ENCODE results near the gene DPEP1. TPM values are rescaled to one million over a fixed set of nuclear protein-coding genes. Genes with fewer than 3 reads are reported as not detected.
A peak's percentile ranks its signal among the peaks of the same experiment; 100 is the strongest.

DPEP1 gene
- total RNA-seq, 1 experiment from 2014 or later, result 1.1 TPM

- no CpG with 5 or more reads among the region's 25 CpGs for WGBS (ENCODE audit: extremely low coverage, insufficient read length, low lambda C conversion rate)
- H3K4me3 Mint-ChIP-seq, result peak overlapping the region; percentile 38 to 71
Measured at GRCh38 chr16:89577055-89577759, 36.2 kb upstream of the DPEP1 start.

More at GRCh38 chr16:89577055-89577759, 36.2 kb upstream of the DPEP1 start:
- peaks cover 2 to 6% of the 10 kb centered on the region in 2 experiments; a peak in 2 of 4 replicates for H3K4me1 Mint-ChIP-seq
- H2AK5ac ChIP-seq (ENCODE audit: insufficient read length, low read length), result no peak overlapping the region
- no peaks in the 10 kb centered on the region for H4K20me1 ChIP-seq (ENCODE audit: control insufficient read depth, insufficient read depth, insufficient read length)
- TF ChIP-seq CTCF (conservative IDR thresholded peaks at IDR 0.05), result no peak
- no peaks in the 10 kb centered on the region for H3K9me3 ChIP-seq (ENCODE audit: control insufficient read depth, low read depth, low read length)
- no peak overlapping the region for H2BK12ac ChIP-seq (ENCODE audit: insufficient read length, low read depth, low read length)
- no peak overlapping the region for H2BK5ac ChIP-seq (ENCODE audit: insufficient read length, low read length)
- no peak overlapping the region for H3K56ac ChIP-seq (ENCODE audit: insufficient read length, low read depth, low read length)
- no peak for DNase-seq
- no peaks in the 10 kb centered on the region for H3K79me2 ChIP-seq (ENCODE audit: insufficient read depth, low read length)
- H3K27me3 ChIP-seq (ENCODE audit: insufficient read depth, low read length), result peaks cover 3% of the 10 kb centered on the region; the same call in 1 of the 2 replicates
- no peak overlapping the region for H3K4me2 ChIP-seq (ENCODE audit: insufficient read depth, insufficient read length, low read length)
- H3K79me1 ChIP-seq (ENCODE audit: insufficient read depth, low read depth, low read length, poor library complexity, severe bottlenecking), result no peaks in the 10 kb centered on the region
- H4K8ac ChIP-seq (replicated peaks; ENCODE audit: insufficient read length, low read depth, low read length), result no peak overlapping the region
- H3K23ac ChIP-seq (ENCODE audit: insufficient read length, low read depth, low read length), result no peak overlapping the region
- no peak overlapping the region for H2BK15ac ChIP-seq (ENCODE audit: low read depth, low read length)
- no peak overlapping the region for H2BK20ac ChIP-seq (ENCODE audit: low read depth, low read length, poor library complexity, severe bottlenecking)
- peaks cover 11% of the 10 kb centered on the region for H3K23me2 ChIP-seq (ENCODE audit: insufficient read length, low read depth, low read length, poor library complexity, severe bottlenecking)
- H2AFZ ChIP-seq (ENCODE audit: low read length), result no peak overlapping the region
- no peak overlapping the region for H4K91ac ChIP-seq (ENCODE audit: insufficient read length, low read depth, low read length)
- no peak overlapping the region for H3K27ac Mint-ChIP-seq
- H4K5ac ChIP-seq (ENCODE audit: insufficient read length, low read depth, low read length), result no peak overlapping the region
- H3K4me1 ChIP-seq (ENCODE audit: insufficient read depth, low read length), result no peaks in the 10 kb centered on the region
- no peak overlapping the region for H3K14ac ChIP-seq (ENCODE audit: insufficient read depth, low read length)
- H3K9ac ChIP-seq (ENCODE audit: extremely low read depth, insufficient read length, low read length), result no peak overlapping the region
- peaks cover 50% of the 10 kb centered on the region for H3K27me3 Mint-ChIP-seq (ENCODE audit: low read depth)
- H3K27ac ChIP-seq (ENCODE audit: insufficient read length, low read depth, low read length), result no peak overlapping the region
- peaks cover 0 to 6% (median 4%) of the 10 kb centered on the region in 3 experiments; a peak in 5 of 7 replicates for H3K36me3 Mint-ChIP-seq (ENCODE audit: insufficient read depth in 1 of 3, low read depth in 3 of 3)
- no peak overlapping the region for H3K4ac ChIP-seq (ENCODE audit: low read depth, low read length)
- no peak overlapping the region for H3T11ph ChIP-seq (ENCODE audit: low read length)
- no peak overlapping the region for H2BK120ac ChIP-seq (ENCODE audit: low read depth, low read length, poor library complexity, severe bottlenecking)
- no peak overlapping the region for H3K18ac ChIP-seq (ENCODE audit: insufficient read length, low read depth, low read length)
- H3K9me3 Mint-ChIP-seq, result no peaks in the 10 kb centered on the region

All from H9 (cell line).